Upper lobe of left lung (tissue), 4 donors: ENCODE data around the gene CHAT.

Experiments
- CTCF ChIP-seq, 6 experiments: fragments of 450-650 bp in 4 of 6; fragments of 200-600 bp in 2 of 6; sonication (generic) in 2 of 6; IDR thresholded peaks; one replicate each; pipeline ENCODE4 v1.5.1; 2016 to 2019; ENCODE audit warnings: antibody characterized with exemption in 6 of 6
- POLR2AphosphoS5 ChIP-seq, 2 donors: sonication (generic); formaldehyde crosslinking; IDR thresholded peaks; one replicate each; pipeline ENCODE4 v1.5.1; 2017; ENCODE audit warnings: antibody characterized with exemption in 2 of 2

GRCh38 chr10:49601857-49602256 lies 12.0 kb upstream of the CHAT start:
- TF ChIP-seq CTCF (IDR thresholded peaks at IDR 0.05): no peak
- TF ChIP-seq POLR2AphosphoS5 (IDR thresholded peaks at IDR 0.05): no peak
